Ishikawa (cell line): Measurements from ENCODE around the gene ARPC1A.

ENCODE experiments used
- CEBPB ChIP-seq: IDR thresholded peaks from 2 replicates; pipeline ENCODE4 v1.6.1; 2012
- CREB1 ChIP-seq: IDR thresholded peaks from 2 replicates; pipeline ENCODE4 v1.6.1; 2012; ENCODE audit warnings: low read depth
- EGR1 ChIP-seq: IDR thresholded peaks from 2 replicates; pipeline ENCODE4 v1.6.1; 2012
- EP300 ChIP-seq: IDR thresholded peaks from 2 replicates; pipeline ENCODE4 v1.6.1; 2012; ENCODE audit warnings: borderline replicate concordance
- FOXM1 ChIP-seq: IDR thresholded peaks from 2 replicates; pipeline ENCODE4 v1.6.1; 2012; ENCODE audit warnings: low read depth, borderline replicate concordance
- NFIC ChIP-seq: IDR thresholded peaks from 2 replicates; pipeline ENCODE4 v1.6.1; 2012
- RAD21 ChIP-seq: IDR thresholded peaks from 2 replicates; pipeline ENCODE4 v1.6.1; 2012; ENCODE audit warnings: low read depth
- TAF1 ChIP-seq: IDR thresholded peaks from 2 replicates; pipeline ENCODE4 v1.6.1; 2012; ENCODE audit warnings: low read depth, mild to moderate bottlenecking
- TCF12 ChIP-seq: IDR thresholded peaks from 2 replicates; pipeline ENCODE4 v1.6.1; 2012; ENCODE audit warnings: low read depth
- TEAD4 ChIP-seq: IDR thresholded peaks from 2 replicates; pipeline ENCODE4 v1.6.1; 2012
- YY1 ChIP-seq: IDR thresholded peaks from 2 replicates; pipeline ENCODE4 v1.6.1; 2012; ENCODE audit warnings: low read depth
- ZBTB7A ChIP-seq: IDR thresholded peaks from 2 replicates; pipeline ENCODE4 v1.6.1; 2012; ENCODE audit warnings: low read depth
- TF ChIP-seq, protein P1 (sequence below): IDR thresholded peaks from 2 replicates; pipeline ENCODE4 v1.6.1; 2012
- TF ChIP-seq, protein P2 (sequence below): IDR thresholded peaks from 2 replicates; pipeline ENCODE4 v1.6.1; 2012; ENCODE audit warnings: low read depth, mild to moderate bottlenecking
- TF ChIP-seq, protein P3 (sequence below): IDR thresholded peaks from 2 replicates; pipeline ENCODE4 v1.6.1; 2012

ARPC1A gene

DNA sequence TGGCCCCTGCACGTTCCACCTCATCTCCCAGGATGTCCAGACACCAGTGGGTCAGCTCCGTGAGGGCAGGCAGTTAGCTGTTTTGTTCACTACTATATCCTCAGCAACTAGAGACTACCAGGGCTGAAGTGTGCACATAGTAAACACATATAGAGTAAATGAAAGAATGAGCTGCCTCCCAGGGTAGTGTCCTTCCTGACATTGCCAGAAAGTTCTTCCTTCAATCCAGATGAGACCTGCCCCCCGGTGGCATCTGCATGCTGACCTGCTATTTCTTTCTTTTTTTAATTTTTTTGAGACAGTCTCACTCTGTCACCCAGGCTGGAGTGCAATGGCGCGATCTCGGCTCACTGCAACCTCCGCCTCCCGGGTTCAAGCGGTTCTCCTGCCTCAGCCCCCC lies 14.0 kb upstream of the ARPC1A start:
- TF ChIP-seq EP300 (no peak), TCF12 (no peak), YY1 (no peak), NFIC (no peak), FOXM1 (no peak), CREB1 (no peak), TEAD4 (no peak), TAF1 (no peak), RAD21 (no peak), CEBPB (no peak)
- TF ChIP-seq, protein P1, sequence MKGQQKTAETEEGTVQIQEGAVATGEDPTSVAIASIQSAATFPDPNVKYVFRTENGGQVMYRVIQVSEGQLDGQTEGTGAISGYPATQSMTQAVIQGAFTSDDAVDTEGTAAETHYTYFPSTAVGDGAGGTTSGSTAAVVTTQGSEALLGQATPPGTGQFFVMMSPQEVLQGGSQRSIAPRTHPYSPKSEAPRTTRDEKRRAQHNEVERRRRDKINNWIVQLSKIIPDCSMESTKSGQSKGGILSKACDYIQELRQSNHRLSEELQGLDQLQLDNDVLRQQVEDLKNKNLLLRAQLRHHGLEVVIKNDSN, result no peak

- peak; percentile 93 for TF ChIP-seq RAD21
- TF ChIP-seq TCF12, result no peak
- TF ChIP-seq, protein P2, sequence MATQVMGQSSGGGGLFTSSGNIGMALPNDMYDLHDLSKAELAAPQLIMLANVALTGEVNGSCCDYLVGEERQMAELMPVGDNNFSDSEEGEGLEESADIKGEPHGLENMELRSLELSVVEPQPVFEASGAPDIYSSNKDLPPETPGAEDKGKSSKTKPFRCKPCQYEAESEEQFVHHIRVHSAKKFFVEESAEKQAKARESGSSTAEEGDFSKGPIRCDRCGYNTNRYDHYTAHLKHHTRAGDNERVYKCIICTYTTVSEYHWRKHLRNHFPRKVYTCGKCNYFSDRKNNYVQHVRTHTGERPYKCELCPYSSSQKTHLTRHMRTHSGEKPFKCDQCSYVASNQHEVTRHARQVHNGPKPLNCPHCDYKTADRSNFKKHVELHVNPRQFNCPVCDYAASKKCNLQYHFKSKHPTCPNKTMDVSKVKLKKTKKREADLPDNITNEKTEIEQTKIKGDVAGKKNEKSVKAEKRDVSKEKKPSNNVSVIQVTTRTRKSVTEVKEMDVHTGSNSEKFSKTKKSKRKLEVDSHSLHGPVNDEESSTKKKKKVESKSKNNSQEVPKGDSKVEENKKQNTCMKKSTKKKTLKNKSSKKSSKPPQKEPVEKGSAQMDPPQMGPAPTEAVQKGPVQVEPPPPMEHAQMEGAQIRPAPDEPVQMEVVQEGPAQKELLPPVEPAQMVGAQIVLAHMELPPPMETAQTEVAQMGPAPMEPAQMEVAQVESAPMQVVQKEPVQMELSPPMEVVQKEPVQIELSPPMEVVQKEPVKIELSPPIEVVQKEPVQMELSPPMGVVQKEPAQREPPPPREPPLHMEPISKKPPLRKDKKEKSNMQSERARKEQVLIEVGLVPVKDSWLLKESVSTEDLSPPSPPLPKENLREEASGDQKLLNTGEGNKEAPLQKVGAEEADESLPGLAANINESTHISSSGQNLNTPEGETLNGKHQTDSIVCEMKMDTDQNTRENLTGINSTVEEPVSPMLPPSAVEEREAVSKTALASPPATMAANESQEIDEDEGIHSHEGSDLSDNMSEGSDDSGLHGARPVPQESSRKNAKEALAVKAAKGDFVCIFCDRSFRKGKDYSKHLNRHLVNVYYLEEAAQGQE, result no peak
- no peak for TF ChIP-seq YY1
- TF ChIP-seq EGR1, result no peak
- TF ChIP-seq EP300, result no peak
These were observed 13.1 kb upstream of the ARPC1A start for GRCh38 chr7:99312316-99313203.

DNA sequence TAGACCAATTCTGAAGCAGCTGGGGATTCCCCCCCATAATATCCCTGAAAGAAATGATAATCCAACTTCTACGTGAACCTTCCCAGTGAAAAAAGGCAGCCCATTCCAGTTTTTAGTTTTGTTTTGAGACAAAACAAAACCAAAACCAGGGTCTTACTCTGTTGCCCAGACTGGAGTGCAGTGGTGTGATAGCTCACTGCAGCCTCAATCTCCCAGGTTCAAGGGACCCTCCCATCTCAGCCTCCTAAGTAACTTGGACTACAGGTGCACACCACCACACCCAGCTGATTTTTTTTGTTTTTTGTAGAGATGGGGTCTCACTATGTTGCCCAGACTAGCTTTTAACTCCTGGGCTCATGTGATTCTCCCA lies 12.5 kb upstream of the ARPC1A start:
- TF ChIP-seq YY1 (no peak), FOXM1 (no peak), EP300 (no peak), ZBTB7A (no peak), CEBPB (no peak), NFIC (no peak), RAD21 (no peak), TEAD4 (no peak), CREB1 (no peak), TCF12 (no peak), EGR1 (no peak), TAF1 (no peak)
- TF ChIP-seq, protein P3, sequence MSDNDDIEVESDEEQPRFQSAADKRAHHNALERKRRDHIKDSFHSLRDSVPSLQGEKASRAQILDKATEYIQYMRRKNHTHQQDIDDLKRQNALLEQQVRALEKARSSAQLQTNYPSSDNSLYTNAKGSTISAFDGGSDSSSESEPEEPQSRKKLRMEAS, result no peak
- TF ChIP-seq, protein P2, result no peak
- TF ChIP-seq, protein P1, result no peak

DNA sequence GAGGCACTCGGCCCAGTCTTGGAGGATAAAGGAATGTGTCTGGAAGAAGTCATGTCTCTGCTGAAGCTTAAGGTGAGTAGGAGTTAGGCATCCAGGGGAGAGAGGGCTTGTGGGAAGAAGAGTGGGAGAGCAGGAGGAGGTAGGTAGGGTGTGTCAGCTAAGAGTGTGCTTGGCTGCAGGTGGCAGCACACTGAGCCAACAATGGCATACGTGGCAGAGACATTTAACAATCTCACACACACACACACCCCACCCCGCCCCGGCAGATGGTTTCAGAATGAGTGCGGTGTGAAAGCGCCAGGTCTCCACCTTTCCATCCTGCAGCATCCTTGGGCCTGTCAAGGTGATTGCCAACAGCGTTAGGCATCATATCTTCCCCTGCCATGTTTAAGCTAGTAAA lies 11.2 kb upstream of the ARPC1A start:
- no peak for TF ChIP-seq EGR1
- TF ChIP-seq, protein P3, result no peak
- TF ChIP-seq TAF1, result no peak
- TF ChIP-seq TCF12, result no peak
- TF ChIP-seq FOXM1, result no peak
- TF ChIP-seq YY1, result no peak
- no peak for TF ChIP-seq CEBPB
- TF ChIP-seq, protein P2, result no peak
- no peak for TF ChIP-seq NFIC
- no peak for TF ChIP-seq EP300
- no peak for TF ChIP-seq RAD21
- TF ChIP-seq ZBTB7A, result no peak
- no peak for TF ChIP-seq CREB1
- TF ChIP-seq TEAD4, result no peak
- TF ChIP-seq, protein P1, result no peak
